Occipital lobe (tissue), 2 donors: ENCODE data around the gene JAM2. TPM values are rescaled to one million over a fixed set of nuclear protein-coding genes. Genes with fewer than 3 reads are reported as not detected.

ENCODE experiments used
- DNase-seq: peaks from one replicate; lab custom pipeline; 2025; lab: John Stamatoyannopoulos, UW
- total RNA-seq: library from RNA; depleted of rRNA; stranded (reverse); fragments of >200 nt; gene quantifications from one replicate; pipeline ENCODE4 v1.2.3, GENCODE V29; 2014

Gene JAM2
- total RNA-seq, 1 donor from 2014 or later, result 22.3 TPM

- DNase-seq, result no peak
Measured at GRCh38 chr21:25717491-25718147, 78.6 kb downstream of the JAM2 start.

- no peak for DNase-seq
Measured at GRCh38 chr21:25721987-25722386, 82.9 kb downstream of the JAM2 start.

GRCh38 chr21:25722631-25723030 lies 83.6 kb downstream of the JAM2 start:
- DNase-seq, result no peak

- DNase-seq, result no peak
Measured at GRCh38 chr21:25732091-25732760, 93.2 kb downstream of the JAM2 start.

GRCh38 chr21:25733859-25734653 lies 95.0 kb downstream of the JAM2 start:
- no peak for DNase-seq

GRCh38 chr21:25734654-25734903 lies 95.5 kb downstream of the JAM2 start:
- DNase-seq, result no peak

- DNase-seq, result peak; percentile 94
Measured at GRCh38 chr21:25734904-25735645, 96.0 kb downstream of the JAM2 start, which contains the start of the genes ATP5PF and GABPA. Gene ATP5PF (minus strand): TSS chr21:25734904. CDS start chr21:25729794, 5,110 bp downstream. Gene GABPA (plus strand): TSS chr21:25734972. CDS start chr21:25741599, 6,627 bp downstream.

GRCh38 chr21:25735646-25736597 lies 96.9 kb downstream of the JAM2 start:
- DNase-seq, result peak; percentile 88

GRCh38 chr21:25737421-25737820 lies 98.4 kb downstream of the JAM2 start:
- DNase-seq, result no peak

- no peak for DNase-seq
Measured at GRCh38 chr21:25742900-25743299, 103.8 kb downstream of the JAM2 start.

GRCh38 chr21:25744854-25745253 lies 105.8 kb downstream of the JAM2 start:
- no peak for DNase-seq

- DNase-seq, result no peak
Measured at GRCh38 chr21:25750085-25750484, 111.0 kb downstream of the JAM2 start.

GRCh38 chr21:25752416-25752815 lies 113.4 kb downstream of the JAM2 start:
- no peak for DNase-seq

- no peak for DNase-seq
Measured at GRCh38 chr21:25756190-25756932, 117.3 kb downstream of the JAM2 start.

- no peak for DNase-seq
Measured at GRCh38 chr21:25757531-25757930, 118.5 kb downstream of the JAM2 start.

- DNase-seq, result no peak
Measured at GRCh38 chr21:25759573-25759972, 120.5 kb downstream of the JAM2 start.

- no peak for DNase-seq
Measured at GRCh38 chr21:25760061-25760460, 121.0 kb downstream of the JAM2 start.

- DNase-seq, result no peak
Measured at GRCh38 chr21:25760677-25761076, 121.6 kb downstream of the JAM2 start.

GRCh38 chr21:25764065-25764464 lies 125.0 kb downstream of the JAM2 start:
- DNase-seq, result no peak
